Measurements from ENCODE around the gene CLIC4.

CLIC4 gene

DNA sequence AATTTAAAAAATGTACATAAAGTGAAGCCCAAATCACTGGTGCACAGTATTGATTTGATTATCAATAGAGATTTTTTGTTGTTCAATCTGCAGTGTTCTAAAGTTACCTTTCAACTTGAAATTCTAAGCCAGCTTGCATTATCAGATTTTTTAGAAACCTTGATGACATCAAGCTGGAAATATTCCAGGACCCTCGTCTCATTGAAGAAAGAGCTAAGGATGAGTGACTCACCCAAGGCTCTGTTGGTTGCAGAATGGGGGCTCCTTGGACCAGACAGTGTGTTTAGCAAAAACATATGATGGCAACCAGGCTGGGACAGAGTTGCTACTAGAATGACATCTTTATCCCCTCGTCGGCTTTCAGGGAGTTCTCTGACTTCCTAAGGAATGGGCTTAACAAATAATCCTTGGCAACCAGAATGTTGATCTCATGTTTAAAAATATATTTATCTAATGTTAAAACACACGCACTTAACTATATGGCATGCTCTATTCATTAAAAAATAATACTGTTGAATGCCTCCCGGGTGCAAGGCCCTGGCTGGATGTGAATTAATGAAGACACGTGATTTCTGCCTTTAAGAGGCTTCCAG is 105.2 kb downstream of the CLIC4 start:
- H3K4me2 ChIP-seq (ENCODE audit: insufficient read depth, low read length): no peak overlapping the region
- H3K9ac ChIP-seq (ENCODE audit: low read depth, low read length): no peak overlapping the region
- H3K79me2 ChIP-seq (ENCODE audit: insufficient read depth, low read length): no peaks in the 10 kb centered on the region
- no peak overlapping the region for H2AFZ ChIP-seq (ENCODE audit: low read depth, low read length)
- TF ChIP-seq, protein P1, sequence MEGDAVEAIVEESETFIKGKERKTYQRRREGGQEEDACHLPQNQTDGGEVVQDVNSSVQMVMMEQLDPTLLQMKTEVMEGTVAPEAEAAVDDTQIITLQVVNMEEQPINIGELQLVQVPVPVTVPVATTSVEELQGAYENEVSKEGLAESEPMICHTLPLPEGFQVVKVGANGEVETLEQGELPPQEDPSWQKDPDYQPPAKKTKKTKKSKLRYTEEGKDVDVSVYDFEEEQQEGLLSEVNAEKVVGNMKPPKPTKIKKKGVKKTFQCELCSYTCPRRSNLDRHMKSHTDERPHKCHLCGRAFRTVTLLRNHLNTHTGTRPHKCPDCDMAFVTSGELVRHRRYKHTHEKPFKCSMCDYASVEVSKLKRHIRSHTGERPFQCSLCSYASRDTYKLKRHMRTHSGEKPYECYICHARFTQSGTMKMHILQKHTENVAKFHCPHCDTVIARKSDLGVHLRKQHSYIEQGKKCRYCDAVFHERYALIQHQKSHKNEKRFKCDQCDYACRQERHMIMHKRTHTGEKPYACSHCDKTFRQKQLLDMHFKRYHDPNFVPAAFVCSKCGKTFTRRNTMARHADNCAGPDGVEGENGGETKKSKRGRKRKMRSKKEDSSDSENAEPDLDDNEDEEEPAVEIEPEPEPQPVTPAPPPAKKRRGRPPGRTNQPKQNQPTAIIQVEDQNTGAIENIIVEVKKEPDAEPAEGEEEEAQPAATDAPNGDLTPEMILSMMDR (IDR thresholded peaks at IDR 0.05; ENCODE audit: borderline replicate concordance, extremely low read depth, low read length, poor library complexity, severe bottlenecking): no peak
- no peak for TF ChIP-seq EZH2 (IDR thresholded peaks at IDR 0.05; ENCODE audit: borderline replicate concordance, low read depth, low read length, severe bottlenecking)
- no peaks in the 10 kb centered on the region for H3K9me3 ChIP-seq (ENCODE audit: insufficient read depth, low read length, severe bottlenecking)
- H3K27me3 ChIP-seq (ENCODE audit: insufficient read depth, low read length, poor library complexity): peaks cover 5% of the 10 kb centered on the region
- H3K36me3 ChIP-seq (ENCODE audit: insufficient read depth, low read length): no peaks in the 10 kb centered on the region
- no peak overlapping the region for H3K27ac ChIP-seq (ENCODE audit: low read length)
- H3K4me3 ChIP-seq (ENCODE audit: low read depth in 1 of 2, low read length in 2 of 2): no peak overlapping the region
- peaks cover 19% of the 10 kb centered on the region for H3K4me1 ChIP-seq (ENCODE audit: insufficient read depth, low read length)
- DNase-seq: no peak
- H4K20me1 ChIP-seq (ENCODE audit: insufficient read depth, low read length): no peaks in the 10 kb centered on the region
- no peak for ATAC-seq (ENCODE audit: insufficient read depth, low read depth)

DNA sequence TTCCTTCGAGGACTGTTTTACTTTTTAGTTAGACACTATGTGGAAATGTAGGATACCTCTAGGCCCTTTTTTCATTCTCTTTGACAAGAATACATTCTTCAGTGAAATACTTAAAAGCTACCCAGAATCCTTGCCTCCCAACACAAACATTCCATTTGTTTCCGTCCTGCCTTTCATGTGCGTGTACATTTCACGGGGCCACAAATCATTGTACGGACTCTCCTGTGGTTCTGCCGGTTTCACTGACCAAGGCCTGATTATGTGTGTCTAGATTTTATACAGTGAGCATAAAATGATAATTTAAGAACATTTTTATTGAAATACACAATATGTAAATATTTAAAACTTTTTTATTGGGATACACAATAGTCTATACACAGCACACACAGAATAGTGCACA is 108.4 kb downstream of the CLIC4 start:
- DNase-seq (no peak), ATAC-seq (ENCODE audit: insufficient read depth, low read depth) (no peak)
- no peaks in the 10 kb centered on the region for H4K20me1 ChIP-seq (ENCODE audit: insufficient read depth, low read length)
- no peak overlapping the region for H3K27ac ChIP-seq (ENCODE audit: low read length)
- H3K4me1 ChIP-seq (ENCODE audit: insufficient read depth, low read length): peaks cover 2% of the 10 kb centered on the region
- no peaks in the 10 kb centered on the region for H3K79me2 ChIP-seq (ENCODE audit: insufficient read depth, low read length)
- H2AFZ ChIP-seq (ENCODE audit: low read depth, low read length): no peak overlapping the region
- H3K9me3 ChIP-seq (ENCODE audit: insufficient read depth, low read length, severe bottlenecking): no peaks in the 10 kb centered on the region
- no peak overlapping the region for H3K4me3 ChIP-seq (ENCODE audit: low read depth in 1 of 2, low read length in 2 of 2)
- no peak for TF ChIP-seq EZH2 (IDR thresholded peaks at IDR 0.05; ENCODE audit: borderline replicate concordance, low read depth, low read length, severe bottlenecking)
- TF ChIP-seq, protein P1 (IDR thresholded peaks at IDR 0.05; ENCODE audit: borderline replicate concordance, extremely low read depth, low read length, poor library complexity, severe bottlenecking): no peak
- no peaks in the 10 kb centered on the region for H3K27me3 ChIP-seq (ENCODE audit: insufficient read depth, low read length, poor library complexity)
- no peaks in the 10 kb centered on the region for H3K36me3 ChIP-seq (ENCODE audit: insufficient read depth, low read length)
- no peak overlapping the region for H3K9ac ChIP-seq (ENCODE audit: low read depth, low read length)
- no peak overlapping the region for H3K4me2 ChIP-seq (ENCODE audit: insufficient read depth, low read length)

DNA sequence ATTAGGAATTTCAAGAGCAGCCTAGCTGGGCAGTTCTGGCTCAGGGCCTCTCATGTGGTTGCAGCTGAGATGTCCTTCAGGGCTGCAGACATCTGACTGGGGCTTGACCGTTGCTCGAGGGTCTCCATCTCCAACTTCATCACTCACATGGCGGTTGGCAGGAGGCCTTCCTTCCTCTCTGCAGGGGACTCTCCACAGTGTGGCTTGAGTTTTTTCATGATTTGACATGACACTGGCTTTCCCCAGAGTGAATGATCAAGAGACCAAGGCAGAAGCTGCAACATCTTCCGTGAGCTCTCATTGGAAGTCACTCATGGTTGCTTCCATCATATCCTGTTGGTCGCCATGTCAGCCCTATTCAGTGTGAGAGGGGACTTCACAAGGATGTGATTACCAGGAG is 110.2 kb downstream of the CLIC4 start:
- H3K79me2 ChIP-seq (ENCODE audit: insufficient read depth, low read length): no peaks in the 10 kb centered on the region
- no peaks in the 10 kb centered on the region for H3K27me3 ChIP-seq (ENCODE audit: insufficient read depth, low read length, poor library complexity)
- no peaks in the 10 kb centered on the region for H3K4me1 ChIP-seq (ENCODE audit: insufficient read depth, low read length)
- ATAC-seq (ENCODE audit: insufficient read depth, low read depth): no peak
- TF ChIP-seq, protein P1 (IDR thresholded peaks at IDR 0.05; ENCODE audit: borderline replicate concordance, extremely low read depth, low read length, poor library complexity, severe bottlenecking): no peak
- no peak for TF ChIP-seq EZH2 (IDR thresholded peaks at IDR 0.05; ENCODE audit: borderline replicate concordance, low read depth, low read length, severe bottlenecking)
- no peaks in the 10 kb centered on the region for H3K9me3 ChIP-seq (ENCODE audit: insufficient read depth, low read length, severe bottlenecking)
- no peak overlapping the region for H3K4me3 ChIP-seq (ENCODE audit: low read depth in 1 of 2, low read length in 2 of 2)
- no peak overlapping the region for H3K9ac ChIP-seq (ENCODE audit: low read depth, low read length)
- no peak for DNase-seq
- no peak overlapping the region for H3K27ac ChIP-seq (ENCODE audit: low read length)
- no peak overlapping the region for H2AFZ ChIP-seq (ENCODE audit: low read depth, low read length)
- H4K20me1 ChIP-seq (ENCODE audit: insufficient read depth, low read length): no peaks in the 10 kb centered on the region
- no peaks in the 10 kb centered on the region for H3K36me3 ChIP-seq (ENCODE audit: insufficient read depth, low read length)
- H3K4me2 ChIP-seq (ENCODE audit: insufficient read depth, low read length): no peak overlapping the region
